Measurements from ENCODE around the gene KCNAB1.
"Not testable (repeated sequence)": the region's sequence is repeated elsewhere in the genome, so short reads cannot be mapped to it uniquely, and the experiment has no call there.

The KCNAB1 gene

DNA sequence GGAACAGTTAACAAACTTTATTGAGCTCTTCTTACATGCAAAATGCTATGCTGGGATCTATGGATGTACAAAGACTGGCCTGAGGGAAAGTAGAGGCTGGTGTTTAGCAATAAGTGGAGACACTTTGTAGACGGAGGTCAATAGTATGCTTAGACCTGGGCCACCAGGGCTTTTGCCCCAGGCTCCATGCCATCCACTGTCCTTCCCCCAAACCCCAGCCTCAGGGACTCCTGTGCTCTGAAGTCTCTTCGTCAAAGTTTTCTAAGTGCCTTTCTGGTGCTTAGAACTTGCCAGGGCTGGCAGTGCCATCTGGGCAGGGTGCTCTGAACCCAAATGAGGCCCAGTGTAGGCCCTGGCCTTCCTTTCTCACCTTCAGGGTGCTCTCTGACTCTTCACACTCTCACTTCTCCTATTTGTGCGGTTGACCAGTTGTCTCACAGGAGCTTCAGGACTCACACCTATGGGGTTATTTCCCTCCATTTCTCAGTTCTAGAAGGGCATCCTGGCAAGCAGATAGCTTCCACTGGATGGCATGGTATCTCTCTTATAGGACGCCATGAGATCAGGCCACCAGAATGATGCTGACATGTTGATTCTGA lies 21.8 kb upstream of the KCNAB1 start:
- Histone ChIP-seq H3K9me3 (ENCODE audit: insufficient read depth, low read depth, low read length) (no peaks in the 10 kb centered on the region), H3K9ac (ENCODE audit: low read depth, low read length, poor library complexity, severe bottlenecking) (no peak overlapping the region), H3K4me3 (ENCODE audit: low read length, poor library complexity, severe bottlenecking) (no peak overlapping the region), H3K79me2 (ENCODE audit: insufficient read depth, low read length) (no peaks in the 10 kb centered on the region), H3K4me1 (ENCODE audit: insufficient read depth, low read length, poor library complexity, severe bottlenecking) (no peaks in the 10 kb centered on the region), H3K36me3 (ENCODE audit: insufficient read depth, low read length) (no peaks in the 10 kb centered on the region), H2AFZ (ENCODE audit: low read length) (no peak overlapping the region), H3K27me3 (ENCODE audit: insufficient read depth, low read length, poor library complexity, severe bottlenecking) (no peaks in the 10 kb centered on the region), H3F3A (ENCODE audit: low read depth) (no peaks in the 10 kb centered on the region), H3K4me2 (ENCODE audit: low read depth, low read length, poor library complexity, severe bottlenecking) (no peak overlapping the region), H4K20me1 (ENCODE audit: insufficient read depth, low read length, poor library complexity, severe bottlenecking) (no peaks in the 10 kb centered on the region), H3K9me2 (replicated peaks; ENCODE audit: low read depth, low read length) (no peaks in the 10 kb centered on the region)
- TF ChIP-seq CTCF (conservative IDR thresholded peaks at IDR 0.05; ENCODE audit: low read length) (no peak), EZH2phosphoT487 (IDR thresholded peaks at IDR 0.05; ENCODE audit: borderline replicate concordance) (no peak)

DNA sequence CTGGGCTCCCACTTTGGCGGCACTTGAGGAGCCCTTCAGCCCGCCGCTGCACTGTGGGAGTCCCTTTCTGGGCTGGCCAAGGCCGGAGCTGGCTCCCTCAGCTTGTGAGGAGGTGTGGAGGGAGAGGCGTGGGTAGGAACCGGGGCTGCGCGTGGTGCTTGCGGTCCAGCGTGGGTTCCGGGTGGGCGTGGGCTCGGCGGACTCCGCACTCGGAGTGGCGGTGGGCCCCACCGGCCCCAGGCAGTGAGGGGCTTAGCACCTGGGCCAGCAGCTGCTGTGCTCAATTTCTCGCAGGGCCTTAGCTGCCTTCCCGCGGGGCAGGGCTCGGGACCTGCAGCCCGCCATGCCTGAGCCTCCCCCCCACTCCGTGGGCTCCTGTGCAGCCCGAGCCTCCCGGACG lies 21.0 kb upstream of the KCNAB1 start:
- not testable (repeated sequence) for H3F3A ChIP-seq (ENCODE audit: low read depth); H3K36me3 ChIP-seq (ENCODE audit: insufficient read depth, low read length); H2AFZ ChIP-seq (ENCODE audit: low read length); H3K27me3 ChIP-seq (ENCODE audit: insufficient read depth, low read length, poor library complexity, severe bottlenecking); H3K4me3 ChIP-seq (ENCODE audit: low read length, poor library complexity, severe bottlenecking); H3K4me2 ChIP-seq (ENCODE audit: low read depth, low read length, poor library complexity, severe bottlenecking); H3K9me3 ChIP-seq (ENCODE audit: insufficient read depth, low read depth, low read length); H3K9me2 ChIP-seq (replicated peaks; ENCODE audit: low read depth, low read length); H3K9ac ChIP-seq (ENCODE audit: low read depth, low read length, poor library complexity, severe bottlenecking); H3K79me2 ChIP-seq (ENCODE audit: insufficient read depth, low read length); H3K4me1 ChIP-seq (ENCODE audit: insufficient read depth, low read length, poor library complexity, severe bottlenecking); H4K20me1 ChIP-seq (ENCODE audit: insufficient read depth, low read length, poor library complexity, severe bottlenecking)

DNA sequence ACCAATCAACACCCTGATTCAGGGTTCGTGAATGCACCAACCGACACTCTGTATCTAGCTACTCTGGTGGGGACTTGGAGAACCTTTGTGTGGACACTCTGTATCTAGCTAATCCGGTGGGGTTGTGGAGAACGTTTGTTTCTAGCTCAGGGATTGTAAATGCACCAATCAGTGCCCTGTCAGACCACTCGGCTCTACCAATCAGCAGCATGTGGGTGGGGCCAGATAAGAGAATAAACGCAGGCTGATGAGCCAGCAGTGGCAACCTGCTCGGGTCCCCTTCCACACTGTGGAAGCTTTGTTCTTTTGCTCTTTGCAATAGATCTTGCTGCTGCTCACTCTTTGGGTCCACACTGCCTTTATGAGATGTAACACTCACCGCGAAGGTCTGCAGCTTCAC lies 20.4 kb upstream of the KCNAB1 start:
- not testable (repeated sequence) for H3K9me2 ChIP-seq (replicated peaks; ENCODE audit: low read depth, low read length); H3K36me3 ChIP-seq (ENCODE audit: insufficient read depth, low read length); H3K27me3 ChIP-seq (ENCODE audit: insufficient read depth, low read length, poor library complexity, severe bottlenecking); H3K4me1 ChIP-seq (ENCODE audit: insufficient read depth, low read length, poor library complexity, severe bottlenecking); H3K9me3 ChIP-seq (ENCODE audit: insufficient read depth, low read depth, low read length); H4K20me1 ChIP-seq (ENCODE audit: insufficient read depth, low read length, poor library complexity, severe bottlenecking); H3F3A ChIP-seq (ENCODE audit: low read depth); H2AFZ ChIP-seq (ENCODE audit: low read length); H3K4me3 ChIP-seq (ENCODE audit: low read length, poor library complexity, severe bottlenecking); H3K4me2 ChIP-seq (ENCODE audit: low read depth, low read length, poor library complexity, severe bottlenecking); H3K9ac ChIP-seq (ENCODE audit: low read depth, low read length, poor library complexity, severe bottlenecking); H3K79me2 ChIP-seq (ENCODE audit: insufficient read depth, low read length)

GRCh38 chr3:156102267-156102931 lies 18.0 kb upstream of the KCNAB1 start:
- Histone ChIP-seq H3K9me2 (replicated peaks; ENCODE audit: low read depth, low read length) (no peaks in the 10 kb centered on the region), H3F3A (ENCODE audit: low read depth) (no peaks in the 10 kb centered on the region), H2AFZ (ENCODE audit: low read length) (no peak overlapping the region), H3K4me2 (ENCODE audit: low read depth, low read length, poor library complexity, severe bottlenecking) (no peak overlapping the region), H3K27me3 (ENCODE audit: insufficient read depth, low read length, poor library complexity, severe bottlenecking) (no peaks in the 10 kb centered on the region), H3K4me3 (ENCODE audit: low read length, poor library complexity, severe bottlenecking) (no peak overlapping the region), H3K36me3 (ENCODE audit: insufficient read depth, low read length) (no peaks in the 10 kb centered on the region), H3K4me1 (ENCODE audit: insufficient read depth, low read length, poor library complexity, severe bottlenecking) (no peaks in the 10 kb centered on the region), H3K9ac (ENCODE audit: low read depth, low read length, poor library complexity, severe bottlenecking) (no peak overlapping the region), H3K9me3 (ENCODE audit: insufficient read depth, low read depth, low read length) (no peaks in the 10 kb centered on the region), H4K20me1 (ENCODE audit: insufficient read depth, low read length, poor library complexity, severe bottlenecking) (no peaks in the 10 kb centered on the region), H3K79me2 (ENCODE audit: insufficient read depth, low read length) (no peaks in the 10 kb centered on the region)
- TF ChIP-seq CTCF (conservative IDR thresholded peaks at IDR 0.05; ENCODE audit: low read length), result no peak
- TF ChIP-seq EZH2phosphoT487 (IDR thresholded peaks at IDR 0.05; ENCODE audit: borderline replicate concordance), result no peak

All from Loucy (cell line).